Measurements from ENCODE around the gene AURKA. TPM values are rescaled to one million over a fixed set of nuclear protein-coding genes. Genes with fewer than 3 reads are reported as not detected.

AURKA gene
- total and polyA plus RNA-seq, 2 donors (not counting 1 experiment from before 2014, with no cell fraction given) = 27.7 to 32.7 TPM

DNA sequence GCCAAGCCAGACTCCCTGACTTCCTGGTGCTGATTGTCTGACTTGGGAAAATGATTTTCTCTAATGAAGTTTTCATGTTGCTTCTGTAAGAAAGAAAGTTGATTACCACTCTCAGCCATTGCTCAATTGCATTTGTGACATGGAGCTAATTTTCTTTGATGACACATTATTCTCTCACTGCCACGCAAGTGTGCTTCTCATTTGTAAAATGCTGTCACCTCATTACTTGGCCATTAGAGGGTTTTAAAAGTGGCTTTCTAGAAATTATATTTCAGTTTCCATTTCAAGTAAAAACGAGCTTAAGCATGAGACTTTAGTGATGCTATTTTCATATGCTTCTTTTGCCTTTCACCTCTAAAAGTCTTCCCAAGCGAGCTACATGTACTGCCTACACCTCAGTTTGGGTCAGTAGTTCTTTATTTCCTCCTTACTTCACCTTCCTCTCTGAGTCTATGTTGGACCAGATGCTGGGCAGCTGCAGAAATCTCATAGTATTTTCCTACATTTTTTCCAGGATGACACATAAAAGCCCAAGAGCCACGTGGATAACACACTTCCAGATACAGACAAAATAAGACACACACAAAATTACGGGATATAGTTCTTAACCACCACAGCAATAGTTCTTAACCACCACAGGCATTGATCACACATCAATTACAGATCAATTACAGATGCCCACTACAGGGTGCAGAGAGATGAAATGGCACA lies 39.5 kb downstream of the AURKA start:
- no peak overlapping the region for H3K9ac ChIP-seq (ENCODE audit: insufficient read depth, low read length)
- H3K9me3 ChIP-seq (ENCODE audit: control insufficient read depth, insufficient read depth, low read depth, low read length) = no peaks in the 10 kb centered on the region
- H3K27me3 ChIP-seq (ENCODE audit: control insufficient read depth, insufficient read depth, low read length) = no peaks in the 10 kb centered on the region
- no peaks in the 10 kb centered on the region for H3K36me3 ChIP-seq (ENCODE audit: control insufficient read depth, insufficient read depth, low read length)
- no peak for TF ChIP-seq EZH2 (IDR thresholded peaks at IDR 0.05; ENCODE audit: low read length, missing control alignments)
- TF ChIP-seq, protein P1, sequence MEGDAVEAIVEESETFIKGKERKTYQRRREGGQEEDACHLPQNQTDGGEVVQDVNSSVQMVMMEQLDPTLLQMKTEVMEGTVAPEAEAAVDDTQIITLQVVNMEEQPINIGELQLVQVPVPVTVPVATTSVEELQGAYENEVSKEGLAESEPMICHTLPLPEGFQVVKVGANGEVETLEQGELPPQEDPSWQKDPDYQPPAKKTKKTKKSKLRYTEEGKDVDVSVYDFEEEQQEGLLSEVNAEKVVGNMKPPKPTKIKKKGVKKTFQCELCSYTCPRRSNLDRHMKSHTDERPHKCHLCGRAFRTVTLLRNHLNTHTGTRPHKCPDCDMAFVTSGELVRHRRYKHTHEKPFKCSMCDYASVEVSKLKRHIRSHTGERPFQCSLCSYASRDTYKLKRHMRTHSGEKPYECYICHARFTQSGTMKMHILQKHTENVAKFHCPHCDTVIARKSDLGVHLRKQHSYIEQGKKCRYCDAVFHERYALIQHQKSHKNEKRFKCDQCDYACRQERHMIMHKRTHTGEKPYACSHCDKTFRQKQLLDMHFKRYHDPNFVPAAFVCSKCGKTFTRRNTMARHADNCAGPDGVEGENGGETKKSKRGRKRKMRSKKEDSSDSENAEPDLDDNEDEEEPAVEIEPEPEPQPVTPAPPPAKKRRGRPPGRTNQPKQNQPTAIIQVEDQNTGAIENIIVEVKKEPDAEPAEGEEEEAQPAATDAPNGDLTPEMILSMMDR (conservative IDR thresholded peaks at IDR 0.05 in 1 of 2, IDR thresholded peaks at IDR 0.05 in 1 of 2; ENCODE audit: low read depth in 1 of 2, low read length in 2 of 2) = no peak
- DNase-seq (ENCODE audit: low read depth in 2 of 2) = no peak
- H3K4me1 ChIP-seq (ENCODE audit: control insufficient read depth, extremely low read depth, insufficient read depth, low read length) = no peaks in the 10 kb centered on the region
- no peak overlapping the region for H3K4me2 ChIP-seq (ENCODE audit: extremely low read depth, insufficient read depth, low read length)
- no peak overlapping the region for H2AFZ ChIP-seq (ENCODE audit: low read length)
- no peaks in the 10 kb centered on the region for H3K79me2 ChIP-seq (ENCODE audit: control insufficient read depth, insufficient read depth, low read length)
- no peak overlapping the region for H3K27ac ChIP-seq (ENCODE audit: insufficient read depth, low read length)
- no peak overlapping the region for H3K4me3 ChIP-seq (replicated peaks in 1 of 4; ENCODE audit: control extremely low read depth in 1 of 4, insufficient read depth in 1 of 4, low read depth in 3 of 4, low read length in 4 of 4)
- no peaks in the 10 kb centered on the region for H4K20me1 ChIP-seq (ENCODE audit: control insufficient read depth, extremely low read depth, insufficient read depth, low read length)

DNA sequence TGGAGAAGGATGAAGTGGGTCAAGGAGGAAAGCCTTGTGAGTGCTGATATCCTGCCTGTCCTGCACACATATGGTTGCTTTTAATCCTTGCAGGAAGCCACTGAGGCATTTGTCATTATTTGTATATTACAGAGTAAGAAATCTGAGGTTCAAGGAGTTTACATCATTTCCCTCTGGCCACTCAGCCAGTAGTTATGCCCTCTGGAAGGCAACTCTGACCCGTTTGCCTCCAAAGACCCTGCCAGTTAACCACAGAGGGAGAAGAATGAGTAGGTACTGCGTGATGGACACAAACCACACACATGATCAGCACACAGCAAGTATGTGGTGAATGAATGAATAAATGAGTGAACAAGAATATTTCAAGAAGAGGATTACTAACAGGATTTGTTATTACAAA lies 41.2 kb downstream of the AURKA start:
- H3K4me2 ChIP-seq (ENCODE audit: extremely low read depth, insufficient read depth, low read length) = no peak overlapping the region
- H3K9ac ChIP-seq (ENCODE audit: insufficient read depth, low read length) = no peak overlapping the region
- no peaks in the 10 kb centered on the region for H3K36me3 ChIP-seq (ENCODE audit: control insufficient read depth, insufficient read depth, low read length)
- H2AFZ ChIP-seq (ENCODE audit: low read length) = no peak overlapping the region
- no peak overlapping the region for H3K4me3 ChIP-seq (replicated peaks in 1 of 4; ENCODE audit: control extremely low read depth in 1 of 4, insufficient read depth in 1 of 4, low read depth in 3 of 4, low read length in 4 of 4)
- H4K20me1 ChIP-seq (ENCODE audit: control insufficient read depth, extremely low read depth, insufficient read depth, low read length) = no peaks in the 10 kb centered on the region
- H3K4me1 ChIP-seq (ENCODE audit: control insufficient read depth, extremely low read depth, insufficient read depth, low read length) = no peaks in the 10 kb centered on the region
- DNase-seq (ENCODE audit: low read depth in 2 of 2) = peak; percentile 39 to 71
- H3K9me3 ChIP-seq (ENCODE audit: control insufficient read depth, insufficient read depth, low read depth, low read length) = no peaks in the 10 kb centered on the region
- no peaks in the 10 kb centered on the region for H3K79me2 ChIP-seq (ENCODE audit: control insufficient read depth, insufficient read depth, low read length)
- H3K27me3 ChIP-seq (ENCODE audit: control insufficient read depth, insufficient read depth, low read length) = no peaks in the 10 kb centered on the region
- no peak overlapping the region for H3K27ac ChIP-seq (ENCODE audit: insufficient read depth, low read length)
- TF ChIP-seq, protein P1 (conservative IDR thresholded peaks at IDR 0.05 in 1 of 2, IDR thresholded peaks at IDR 0.05 in 1 of 2; ENCODE audit: low read depth in 1 of 2, low read length in 2 of 2) = no peak
- TF ChIP-seq EZH2 (IDR thresholded peaks at IDR 0.05; ENCODE audit: low read length, missing control alignments) = no peak

DNA sequence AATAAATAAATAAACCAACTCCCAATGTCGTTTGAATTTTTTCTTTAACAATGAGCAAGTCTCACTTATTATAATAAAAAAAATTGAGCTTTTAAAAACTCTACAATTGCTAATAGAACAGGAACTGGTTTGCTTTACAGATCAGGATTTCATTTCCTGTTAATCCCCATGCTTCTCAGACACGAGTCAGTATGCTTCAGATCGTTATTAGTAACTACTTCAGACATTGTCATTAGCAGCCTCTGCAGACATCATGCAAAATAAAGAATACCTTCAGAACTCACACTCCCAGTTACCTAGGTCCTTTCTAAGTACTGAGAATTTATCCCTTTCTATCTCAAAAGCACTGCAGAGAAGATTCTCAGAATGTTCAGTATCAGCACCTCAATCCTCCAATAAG lies 43.3 kb downstream of the AURKA start:
- Histone ChIP-seq H3K27ac (ENCODE audit: insufficient read depth, low read length) (no peak overlapping the region), H3K9me3 (ENCODE audit: control insufficient read depth, insufficient read depth, low read depth, low read length) (no peaks in the 10 kb centered on the region), H3K4me3 (replicated peaks in 1 of 4; ENCODE audit: control extremely low read depth in 1 of 4, insufficient read depth in 1 of 4, low read depth in 3 of 4, low read length in 4 of 4) (no peak overlapping the region), H3K9ac (ENCODE audit: insufficient read depth, low read length) (no peak overlapping the region), H3K36me3 (ENCODE audit: control insufficient read depth, insufficient read depth, low read length) (no peaks in the 10 kb centered on the region), H3K4me2 (ENCODE audit: extremely low read depth, insufficient read depth, low read length) (no peak overlapping the region), H4K20me1 (ENCODE audit: control insufficient read depth, extremely low read depth, insufficient read depth, low read length) (no peaks in the 10 kb centered on the region), H3K79me2 (ENCODE audit: control insufficient read depth, insufficient read depth, low read length) (no peaks in the 10 kb centered on the region), H3K27me3 (ENCODE audit: control insufficient read depth, insufficient read depth, low read length) (no peaks in the 10 kb centered on the region), H2AFZ (ENCODE audit: low read length) (no peak overlapping the region), H3K4me1 (ENCODE audit: control insufficient read depth, extremely low read depth, insufficient read depth, low read length) (no peaks in the 10 kb centered on the region)
- no peak for TF ChIP-seq EZH2 (IDR thresholded peaks at IDR 0.05; ENCODE audit: low read length, missing control alignments)
- TF ChIP-seq, protein P1 (conservative IDR thresholded peaks at IDR 0.05 in 1 of 2, IDR thresholded peaks at IDR 0.05 in 1 of 2; ENCODE audit: low read depth in 1 of 2, low read length in 2 of 2) = no peak
- peak in 1 of 2 donors; percentile 52 for DNase-seq (ENCODE audit: low read depth in 2 of 2)

Data from fibroblast of lung (primary cell).